Astrocyte (in vitro differentiated cells and primary cell): Measurements from ENCODE around the gene PTK7. TPM values are rescaled to one million over a fixed set of nuclear protein-coding genes. Genes with fewer than 3 reads are reported as not detected.

Experiments used
- DNase-seq: peaks from one replicate; pipeline ENCODE4 v3.0.0-alpha.2; 2010; ENCODE audit warnings: low read depth
- FAIRE-seq: peaks from 2 replicates; lab custom pipeline; 2011; peaks lifted over from hg19 to GRCh38; lab: Jason Lieb, UNC
- H2AFZ ChIP-seq: 2 replicates; pipeline ENCODE4 v1.6.0; 2012; ENCODE audit warnings: low read depth, low read length, inconsistent platforms
- H3K27ac ChIP-seq: 2 replicates; pipeline ENCODE4 v1.5.1; 2011; ENCODE audit warnings: low read depth, low read length, inconsistent platforms
- H3K27me3 ChIP-seq: 2 replicates; pipeline ENCODE4 v1.6.0; 2011; ENCODE audit warnings: low read length, inconsistent platforms; ENCODE audit not compliant: insufficient read depth
- H3K36me3 ChIP-seq: 2 replicates; pipeline ENCODE4 v1.5.1; 2011; ENCODE audit warnings: low read length, inconsistent platforms; ENCODE audit not compliant: insufficient read depth
- H3K4me1 ChIP-seq: 2 replicates; pipeline ENCODE4 v1.5.1; 2011; ENCODE audit warnings: low read length, inconsistent platforms; ENCODE audit not compliant: insufficient read depth
- H3K4me2 ChIP-seq: 2 replicates; pipeline ENCODE4 v1.6.0; 2012; ENCODE audit warnings: low read length, inconsistent platforms
- H3K4me3 ChIP-seq: 2 replicates; pipeline ENCODE4 v1.5.1; 2011; ENCODE audit warnings: low read depth, mild to moderate bottlenecking, low read length, inconsistent platforms; ENCODE audit not compliant: insufficient read depth
- H3K79me2 ChIP-seq: 2 replicates; pipeline ENCODE4 v1.6.0; 2012; ENCODE audit warnings: mild to moderate bottlenecking, low read length, inconsistent platforms; ENCODE audit not compliant: insufficient read depth
- H3K9ac ChIP-seq: 2 replicates; pipeline ENCODE4 v1.6.0; 2012; ENCODE audit warnings: mild to moderate bottlenecking, low read length, inconsistent platforms
- H3K9me3 ChIP-seq: 2 replicates; pipeline ENCODE4 v1.5.1; 2012; ENCODE audit warnings: low read depth, mild to moderate bottlenecking, low read length, inconsistent platforms; ENCODE audit not compliant: insufficient read depth
- H4K20me1 ChIP-seq: 2 replicates; pipeline ENCODE4 v1.6.0; 2012; ENCODE audit warnings: low read length, inconsistent platforms; ENCODE audit not compliant: insufficient read depth
- H3K27ac Mint-ChIP-seq: one replicate; pipeline ENCODE4 v1.8.0; 2021; ENCODE audit warnings: mild to moderate bottlenecking, mixed read lengths; ENCODE audit not compliant: unreplicated experiment
- H3K27me3 Mint-ChIP-seq: one replicate; pipeline ENCODE4 v1.8.0; 2021; ENCODE audit warnings: low read depth, mixed read lengths; ENCODE audit not compliant: unreplicated experiment
- H3K36me3 Mint-ChIP-seq: one replicate; pipeline ENCODE4 v1.8.0; 2021; ENCODE audit warnings: low read depth, mixed read lengths; ENCODE audit not compliant: unreplicated experiment
- H3K4me1 Mint-ChIP-seq: one replicate; pipeline ENCODE4 v1.8.0; 2021; ENCODE audit warnings: low read depth, mixed read lengths; ENCODE audit not compliant: unreplicated experiment
- H3K4me3 Mint-ChIP-seq: one replicate; pipeline ENCODE4 v1.8.0; 2021; ENCODE audit warnings: mild to moderate bottlenecking, moderate library complexity, mixed read lengths; ENCODE audit not compliant: unreplicated experiment
- H3K9me3 Mint-ChIP-seq: one replicate; pipeline ENCODE4 v1.8.0; 2021; ENCODE audit warnings: mild to moderate bottlenecking, mixed read lengths; ENCODE audit not compliant: unreplicated experiment
- CTCF ChIP-seq: IDR thresholded peaks from 2 replicates; pipeline ENCODE4 v1.5.1; 2011; ENCODE audit warnings: low read depth, mild to moderate bottlenecking, inconsistent platforms, low read length, moderate library complexity; ENCODE audit not compliant: insufficient read depth
- EZH2 ChIP-seq: IDR thresholded peaks from 2 replicates; pipeline ENCODE4 v1.6.1; 2012; ENCODE audit warnings: mild to moderate bottlenecking, low read length, inconsistent platforms; ENCODE audit not compliant: insufficient read depth
- total RNA-seq: library from RNA; stranded (reverse); gene quantifications from 2 replicates; pipeline ENCODE4 v1.2.1, GENCODE V29; 2021

The PTK7 gene
- total RNA-seq, 1 donor from 2014 or later, result 506 TPM

GRCh38 chr6:43204271-43205105, 128.4 kb downstream of the PTK7 start:
- Histone ChIP-seq H3K4me1 (no peaks in the 10 kb centered on the region), H3K4me3 (no peak overlapping the region), H4K20me1 (no peaks in the 10 kb centered on the region), H3K27ac (no peak overlapping the region), H2AFZ (no peak overlapping the region), H3K27me3 (no peaks in the 10 kb centered on the region), H3K79me2 (no peaks in the 10 kb centered on the region), H3K4me2 (no peak overlapping the region), H3K9me3 (peaks cover 5% of the 10 kb centered on the region), H3K9ac (no peak overlapping the region), H3K36me3 (peaks cover 6% of the 10 kb centered on the region)
- Mint-ChIP-seq H3K36me3 (peaks cover 55% of the 10 kb centered on the region), H3K9me3 (peaks cover 16% of the 10 kb centered on the region), H3K4me3 (no peak overlapping the region), H3K27ac (no peak overlapping the region), H3K4me1 (no peaks in the 10 kb centered on the region), H3K27me3 (peaks cover 11% of the 10 kb centered on the region)
- TF ChIP-seq EZH2 (no peak), CTCF (no peak)
- no peak for DNase-seq
- FAIRE-seq, result no peak

- H3K4me3 ChIP-seq, result no peak overlapping the region
- no peaks in the 10 kb centered on the region for H3K4me1 Mint-ChIP-seq
- H4K20me1 ChIP-seq, result no peaks in the 10 kb centered on the region
- no peaks in the 10 kb centered on the region for H3K4me1 ChIP-seq
- H3K36me3 ChIP-seq, result peaks cover 4% of the 10 kb centered on the region
- no peak overlapping the region for H3K27ac Mint-ChIP-seq
- H3K79me2 ChIP-seq, result no peaks in the 10 kb centered on the region
- H3K36me3 Mint-ChIP-seq, result peaks cover 48% of the 10 kb centered on the region
- no peak overlapping the region for H3K4me2 ChIP-seq
- FAIRE-seq (no peak), DNase-seq (no peak)
- H3K4me3 Mint-ChIP-seq, result no peak overlapping the region
- no peak overlapping the region for H2AFZ ChIP-seq
- H3K9me3 Mint-ChIP-seq, result peaks cover 14% of the 10 kb centered on the region
- peaks cover 7% of the 10 kb centered on the region for H3K27me3 Mint-ChIP-seq
- H3K27ac ChIP-seq, result no peak overlapping the region
- peaks cover 5% of the 10 kb centered on the region for H3K9me3 ChIP-seq
- no peak overlapping the region for H3K9ac ChIP-seq
- no peaks in the 10 kb centered on the region for H3K27me3 ChIP-seq
- no peak for TF ChIP-seq CTCF
- TF ChIP-seq EZH2, result no peak
Measured at GRCh38 chr6:43205849-43206248, 129.7 kb downstream of the PTK7 start.

- Histone ChIP-seq H3K4me1 (no peaks in the 10 kb centered on the region), H3K4me3 (no peak overlapping the region), H3K27me3 (no peaks in the 10 kb centered on the region), H3K79me2 (no peaks in the 10 kb centered on the region), H4K20me1 (no peaks in the 10 kb centered on the region), H2AFZ (no peak overlapping the region), H3K36me3 (no peaks in the 10 kb centered on the region), H3K9me3 (peaks cover 5% of the 10 kb centered on the region), H3K27ac (no peak overlapping the region), H3K4me2 (no peak overlapping the region), H3K9ac (no peak overlapping the region)
- H3K4me1 Mint-ChIP-seq, result no peaks in the 10 kb centered on the region
- H3K36me3 Mint-ChIP-seq, result peaks cover 38% of the 10 kb centered on the region
- peak overlapping the region; percentile 10 for H3K27ac Mint-ChIP-seq
- H3K9me3 Mint-ChIP-seq, result peaks cover 11% of the 10 kb centered on the region
- H3K27me3 Mint-ChIP-seq, result peaks cover 3% of the 10 kb centered on the region
- H3K4me3 Mint-ChIP-seq, result no peak overlapping the region
- no peak for DNase-seq
- FAIRE-seq, result no peak
- TF ChIP-seq CTCF, result no peak
- no peak for TF ChIP-seq EZH2
Measured at GRCh38 chr6:43207286-43207685, 131.2 kb downstream of the PTK7 start.
